Measurements from ENCODE around the gene ZNF823. TPM values are rescaled to one million over a fixed set of nuclear protein-coding genes. Genes with fewer than 3 reads are reported as not detected.

The ZNF823 gene
- total and polyA plus RNA-seq, 2 of the 13 experiments (the other 11 are each of a cell fraction or from before 2014, with no cell fraction given), result 5.7 to 11.7 TPM

DNA sequence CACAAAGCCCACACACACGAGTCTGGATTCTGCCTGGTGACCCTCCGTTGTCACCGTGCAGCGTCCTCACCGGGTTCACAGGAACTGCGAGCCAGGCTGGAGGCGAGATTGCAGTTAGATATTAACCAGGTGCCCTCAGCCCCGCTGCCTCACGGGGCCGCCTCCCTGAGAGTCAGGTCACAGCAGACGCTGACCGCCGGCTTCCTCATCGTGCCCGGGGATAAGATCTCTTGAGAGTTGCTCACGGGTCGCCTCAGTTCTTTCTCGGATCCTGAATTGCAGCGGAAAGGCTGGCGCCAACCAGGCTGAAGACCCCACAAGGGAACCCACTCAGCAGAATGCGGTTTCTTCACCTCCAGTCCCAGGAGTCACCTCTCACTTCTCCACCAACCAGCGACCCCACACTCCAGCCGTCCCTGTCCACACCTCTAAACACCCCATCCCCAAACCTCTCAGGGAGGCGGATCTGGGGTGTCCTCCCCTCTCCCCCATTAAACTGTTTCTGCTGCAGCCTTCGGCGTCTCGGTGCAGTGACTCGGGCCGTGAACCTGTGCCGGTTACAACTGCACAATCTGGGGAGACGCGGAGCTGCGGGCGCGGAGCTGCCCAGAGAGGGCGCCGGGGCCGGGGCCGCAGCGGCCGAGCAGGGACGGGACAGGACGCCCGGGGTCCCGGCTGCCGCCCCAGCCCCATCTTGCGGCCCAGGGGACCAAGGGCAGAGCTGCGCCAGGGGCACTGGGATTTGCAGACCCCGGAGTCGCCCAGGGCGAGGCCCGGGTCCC, 591 bp downstream of the ZNF823 start (continued):
- TF ChIP-seq HIVEP1 (CRISPR knock-in tag; IDR thresholded peaks at IDR 0.05) (no peak), ZNF577 (CRISPR knock-in tag; IDR thresholded peaks at IDR 0.05; ENCODE audit: borderline replicate concordance, low read depth) (no peak), IKZF4 (CRISPR knock-in tag; IDR thresholded peaks at IDR 0.05; ENCODE audit: borderline replicate concordance, low read depth, not compliant biosample characterization) (no peak), LCORL (IDR thresholded peaks at IDR 0.05) (no peak), LCORL (CRISPR knock-in tag; IDR thresholded peaks at IDR 0.05) (peak; percentile 2; the same call in 1 of the 2 replicates), XRCC5 (optimal IDR thresholded peaks at IDR 0.05; ENCODE audit: low read length) (no peak), MYC (CRISPR knock-in tag; IDR thresholded peaks at IDR 0.05; ENCODE audit: borderline replicate concordance) (peak; percentile 46; the same call in 1 of the 2 replicates), ZNF343 (CRISPR knock-in tag; IDR thresholded peaks at IDR 0.05) (no peak; the same call in 1 of the 2 replicates), BCL6 (CRISPR knock-in tag; IDR thresholded peaks at IDR 0.05) (no peak), CCDC6 (CRISPR knock-in tag; IDR thresholded peaks at IDR 0.05) (peak; percentile 59; the same call in 1 of the 2 replicates), RBM39 (IDR thresholded peaks at IDR 0.05; ENCODE audit: low read depth, low read length, poor library complexity, severe bottlenecking) (peak; percentile 20), CENPX (CRISPR knock-in tag; IDR thresholded peaks at IDR 0.05) (no peak), GABPB1 (CRISPR knock-in tag; IDR thresholded peaks at IDR 0.05) (peak; percentile 44), ZNF629 (CRISPR knock-in tag; conservative IDR thresholded peaks at IDR 0.05) (0 out of 2 replicates have a peak, but pooled peaks have one; percentile 20), ESRRA (CRISPR knock-in tag; IDR thresholded peaks at IDR 0.05; ENCODE audit: low read depth) (no peak), SP5 (CRISPR knock-in tag; IDR thresholded peaks at IDR 0.05; ENCODE audit: borderline replicate concordance, low read depth) (no peak), NR1H2 (CRISPR knock-in tag; IDR thresholded peaks at IDR 0.05; ENCODE audit: borderline replicate concordance, low read depth) (no peak), ZNF225 (CRISPR knock-in tag; IDR thresholded peaks at IDR 0.05) (peak; percentile 62; the same call in 1 of the 2 replicates), GLI4 (CRISPR knock-in tag; IDR thresholded peaks at IDR 0.05; ENCODE audit: borderline replicate concordance) (peak; percentile 58; the same call in 1 of the 2 replicates), ZNF337 (CRISPR knock-in tag; IDR thresholded peaks at IDR 0.05; ENCODE audit: borderline replicate concordance, low read depth) (no peak), HOXD1 (CRISPR knock-in tag; IDR thresholded peaks at IDR 0.05) (no peak)
- TF ChIP-seq, protein P1, sequence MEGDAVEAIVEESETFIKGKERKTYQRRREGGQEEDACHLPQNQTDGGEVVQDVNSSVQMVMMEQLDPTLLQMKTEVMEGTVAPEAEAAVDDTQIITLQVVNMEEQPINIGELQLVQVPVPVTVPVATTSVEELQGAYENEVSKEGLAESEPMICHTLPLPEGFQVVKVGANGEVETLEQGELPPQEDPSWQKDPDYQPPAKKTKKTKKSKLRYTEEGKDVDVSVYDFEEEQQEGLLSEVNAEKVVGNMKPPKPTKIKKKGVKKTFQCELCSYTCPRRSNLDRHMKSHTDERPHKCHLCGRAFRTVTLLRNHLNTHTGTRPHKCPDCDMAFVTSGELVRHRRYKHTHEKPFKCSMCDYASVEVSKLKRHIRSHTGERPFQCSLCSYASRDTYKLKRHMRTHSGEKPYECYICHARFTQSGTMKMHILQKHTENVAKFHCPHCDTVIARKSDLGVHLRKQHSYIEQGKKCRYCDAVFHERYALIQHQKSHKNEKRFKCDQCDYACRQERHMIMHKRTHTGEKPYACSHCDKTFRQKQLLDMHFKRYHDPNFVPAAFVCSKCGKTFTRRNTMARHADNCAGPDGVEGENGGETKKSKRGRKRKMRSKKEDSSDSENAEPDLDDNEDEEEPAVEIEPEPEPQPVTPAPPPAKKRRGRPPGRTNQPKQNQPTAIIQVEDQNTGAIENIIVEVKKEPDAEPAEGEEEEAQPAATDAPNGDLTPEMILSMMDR (CRISPR knock-in tag; IDR thresholded peaks at IDR 0.05), result no peak
- TF ChIP-seq, protein P2, sequence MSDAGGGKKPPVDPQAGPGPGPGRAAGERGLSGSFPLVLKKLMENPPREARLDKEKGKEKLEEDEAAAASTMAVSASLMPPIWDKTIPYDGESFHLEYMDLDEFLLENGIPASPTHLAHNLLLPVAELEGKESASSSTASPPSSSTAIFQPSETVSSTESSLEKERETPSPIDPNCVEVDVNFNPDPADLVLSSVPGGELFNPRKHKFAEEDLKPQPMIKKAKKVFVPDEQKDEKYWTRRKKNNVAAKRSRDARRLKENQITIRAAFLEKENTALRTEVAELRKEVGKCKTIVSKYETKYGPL (CRISPR knock-in tag; IDR thresholded peaks at IDR 0.05), result no peak
- TF ChIP-seq, protein P3, sequence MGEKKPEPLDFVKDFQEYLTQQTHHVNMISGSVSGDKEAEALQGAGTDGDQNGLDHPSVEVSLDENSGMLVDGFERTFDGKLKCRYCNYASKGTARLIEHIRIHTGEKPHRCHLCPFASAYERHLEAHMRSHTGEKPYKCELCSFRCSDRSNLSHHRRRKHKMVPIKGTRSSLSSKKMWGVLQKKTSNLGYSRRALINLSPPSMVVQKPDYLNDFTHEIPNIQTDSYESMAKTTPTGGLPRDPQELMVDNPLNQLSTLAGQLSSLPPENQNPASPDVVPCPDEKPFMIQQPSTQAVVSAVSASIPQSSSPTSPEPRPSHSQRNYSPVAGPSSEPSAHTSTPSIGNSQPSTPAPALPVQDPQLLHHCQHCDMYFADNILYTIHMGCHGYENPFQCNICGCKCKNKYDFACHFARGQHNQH (CRISPR knock-in tag; IDR thresholded peaks at IDR 0.05), result peak; percentile 35
- TF ChIP-seq, protein P4, sequence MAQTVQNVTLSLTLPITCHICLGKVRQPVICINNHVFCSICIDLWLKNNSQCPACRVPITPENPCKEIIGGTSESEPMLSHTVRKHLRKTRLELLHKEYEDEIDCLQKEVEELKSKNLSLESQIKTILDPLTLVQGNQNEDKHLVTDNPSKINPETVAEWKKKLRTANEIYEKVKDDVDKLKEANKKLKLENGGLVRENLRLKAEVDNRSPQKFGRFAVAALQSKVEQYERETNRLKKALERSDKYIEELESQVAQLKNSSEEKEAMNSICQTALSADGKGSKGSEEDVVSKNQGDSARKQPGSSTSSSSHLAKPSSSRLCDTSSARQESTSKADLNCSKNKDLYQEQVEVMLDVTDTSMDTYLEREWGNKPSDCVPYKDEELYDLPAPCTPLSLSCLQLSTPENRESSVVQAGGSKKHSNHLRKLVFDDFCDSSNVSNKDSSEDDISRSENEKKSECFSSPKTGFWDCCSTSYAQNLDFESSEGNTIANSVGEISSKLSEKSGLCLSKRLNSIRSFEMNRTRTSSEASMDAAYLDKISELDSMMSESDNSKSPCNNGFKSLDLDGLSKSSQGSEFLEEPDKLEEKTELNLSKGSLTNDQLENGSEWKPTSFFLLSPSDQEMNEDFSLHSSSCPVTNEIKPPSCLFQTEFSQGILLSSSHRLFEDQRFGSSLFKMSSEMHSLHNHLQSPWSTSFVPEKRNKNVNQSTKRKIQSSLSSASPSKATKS (CRISPR knock-in tag; IDR thresholded peaks at IDR 0.05), result no peak
